Right kidney (tissue), 1 donor: ENCODE measurements around the gene ZNF609.

Experiments used
- DNase-seq: peaks from one replicate; pipeline ENCODE4 v3.0.0-alpha.2; 2016

Gene ZNF609

GRCh38 chr15:64502151-64502550 lies 41.8 kb downstream of the ZNF609 start:
- no peak for DNase-seq

DNA sequence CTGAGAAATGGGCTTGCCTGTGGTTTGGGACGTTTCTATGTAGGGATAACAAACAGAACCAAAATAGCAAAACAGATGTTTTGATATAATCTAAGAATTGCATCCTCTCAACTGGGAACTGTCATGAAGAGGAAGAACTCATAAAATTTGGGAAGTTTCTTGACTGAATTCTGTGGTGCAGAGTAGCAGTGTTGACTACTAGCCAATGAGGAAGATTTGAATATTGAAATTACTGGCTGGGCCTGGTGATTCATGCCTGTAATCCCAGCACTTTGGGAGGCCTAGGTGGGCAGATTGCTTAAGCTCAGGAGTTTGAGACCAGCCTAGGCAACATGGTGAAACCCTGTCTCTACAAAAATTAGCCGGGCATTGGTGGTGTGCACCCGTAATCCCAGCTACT lies 42.2 kb downstream of the ZNF609 start:
- DNase-seq: no peak

GRCh38 chr15:64503197-64503596 lies 42.8 kb downstream of the ZNF609 start:
- DNase-seq: peak; percentile 24

- DNase-seq: no peak
Measured at GRCh38 chr15:64503640-64504039, 43.3 kb downstream of the ZNF609 start.

DNA sequence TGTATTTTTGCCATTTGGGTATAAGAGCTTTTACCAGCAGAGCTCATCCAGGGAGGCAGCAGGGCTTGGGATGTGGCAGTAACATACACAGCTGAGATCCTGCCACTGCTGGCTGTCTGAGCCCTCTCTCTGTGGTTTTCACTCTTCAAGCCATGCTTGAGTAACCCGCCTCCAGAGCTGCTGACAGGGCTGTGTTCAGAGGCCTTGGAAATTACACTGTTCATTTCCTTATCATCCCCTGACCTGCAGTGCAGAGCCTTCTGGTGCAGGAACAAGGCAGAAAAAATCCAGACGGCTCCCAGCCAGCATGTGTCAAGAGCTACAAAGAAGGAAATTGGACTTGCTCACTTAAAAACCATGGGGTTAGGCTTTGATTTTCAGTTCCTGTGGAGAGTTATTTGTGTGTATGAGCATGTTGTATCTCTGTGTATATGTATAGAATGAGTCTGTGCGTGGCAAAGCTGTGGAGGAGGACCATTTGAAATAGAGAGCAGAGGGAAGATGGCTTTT lies 47.0 kb downstream of the ZNF609 start:
- DNase-seq: peak; percentile 49

DNA sequence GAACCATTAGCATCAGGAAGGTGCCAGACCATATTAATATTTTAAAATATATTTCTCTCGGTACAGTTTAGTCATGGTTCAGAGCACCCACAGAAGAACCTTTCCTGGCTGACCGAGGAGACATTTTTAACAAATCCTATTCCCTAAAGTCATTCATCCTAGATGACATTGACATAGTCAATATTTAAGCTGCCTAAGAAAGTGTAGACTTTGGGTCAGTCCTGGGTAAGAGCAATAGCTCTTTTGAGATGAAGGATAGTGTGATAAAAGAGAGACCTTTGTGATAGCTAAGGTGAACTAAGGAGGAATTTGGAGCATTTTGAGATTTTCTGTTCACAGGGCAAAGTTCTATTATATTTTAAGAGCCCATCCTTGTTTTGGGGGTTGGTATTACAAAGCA lies 47.5 kb downstream of the ZNF609 start:
- no peak for DNase-seq

DNA sequence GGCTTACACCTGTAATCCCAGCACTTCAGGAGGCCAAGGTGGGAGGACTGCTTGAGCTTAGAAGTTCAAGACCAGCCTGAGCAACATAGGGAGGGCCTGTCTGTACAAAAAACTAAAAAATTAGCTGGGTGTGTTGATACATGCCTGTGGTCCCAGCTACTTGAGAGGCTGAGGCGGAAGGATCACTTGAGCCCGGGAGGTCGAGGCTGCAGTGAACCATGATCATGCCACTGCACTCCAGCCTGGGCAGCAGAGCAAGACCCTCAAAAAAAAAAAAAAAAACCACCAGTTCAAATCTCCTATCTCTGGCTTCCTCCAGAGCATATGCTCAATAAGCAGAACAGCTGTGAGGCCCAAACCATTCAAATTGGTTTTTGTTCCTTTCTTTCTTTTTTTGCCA lies 53.4 kb downstream of the ZNF609 start:
- DNase-seq: no peak

DNA sequence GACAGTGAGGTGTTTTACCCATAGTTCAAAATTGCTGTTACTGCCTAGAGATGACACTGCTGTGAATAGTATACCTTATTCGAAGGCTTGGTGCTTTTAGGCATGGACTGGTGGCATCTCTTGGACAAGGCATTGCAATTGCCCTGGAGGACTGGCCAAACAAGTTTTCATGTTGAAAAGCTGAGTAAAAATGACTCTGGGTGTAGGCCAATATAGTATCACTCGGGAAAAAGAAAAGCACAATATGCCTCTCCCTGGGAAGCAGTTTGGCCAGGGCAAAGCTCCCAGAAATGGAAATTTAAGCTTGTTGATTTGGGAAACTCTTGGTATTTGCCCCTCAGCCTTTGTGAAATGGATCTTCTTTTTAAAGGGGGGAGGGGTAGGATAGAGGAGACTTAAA lies 54.8 kb downstream of the ZNF609 start:
- no peak for DNase-seq

GRCh38 chr15:64515825-64516224 lies 55.4 kb downstream of the ZNF609 start:
- no peak for DNase-seq

DNA sequence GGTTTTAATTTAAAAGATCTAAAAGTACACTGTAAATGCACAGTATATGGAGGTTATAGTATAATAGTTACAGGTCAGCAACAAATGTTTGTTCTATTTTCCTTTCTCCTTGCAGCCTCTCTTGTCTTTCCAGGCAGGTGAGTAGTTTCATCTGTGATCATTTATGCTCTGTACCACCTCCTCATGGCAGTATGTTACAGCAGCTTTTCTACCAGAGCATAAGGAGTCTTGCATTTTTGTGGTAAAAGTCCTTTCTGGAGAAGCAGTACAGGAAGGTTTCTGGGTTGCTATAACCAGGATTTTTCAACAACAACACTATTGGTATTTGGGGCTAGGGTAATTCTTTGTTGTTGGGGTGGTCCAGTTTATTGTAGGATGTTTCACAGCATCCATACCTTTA lies 59.5 kb downstream of the ZNF609 start:
- DNase-seq: no peak

DNA sequence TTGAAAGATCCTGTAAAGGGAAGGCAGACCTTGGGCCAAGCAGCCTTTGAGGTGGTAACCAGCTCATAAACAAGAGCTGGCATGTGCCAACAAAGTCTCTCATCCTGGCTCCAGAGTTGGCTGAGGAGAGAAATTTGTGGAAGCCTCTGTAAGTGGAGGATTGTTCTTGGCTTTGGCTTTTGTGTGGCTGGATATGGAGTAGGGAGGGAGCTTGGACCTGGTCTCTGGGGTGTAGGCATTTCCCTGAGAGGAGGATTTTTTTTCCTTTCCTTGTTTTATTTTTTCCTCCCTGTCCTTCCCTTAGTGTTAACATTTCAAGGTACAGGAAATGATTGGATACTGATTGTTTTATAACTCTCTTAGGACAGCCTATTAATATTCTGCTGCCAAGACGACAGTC lies 60.8 kb downstream of the ZNF609 start:
- no peak for DNase-seq

DNA sequence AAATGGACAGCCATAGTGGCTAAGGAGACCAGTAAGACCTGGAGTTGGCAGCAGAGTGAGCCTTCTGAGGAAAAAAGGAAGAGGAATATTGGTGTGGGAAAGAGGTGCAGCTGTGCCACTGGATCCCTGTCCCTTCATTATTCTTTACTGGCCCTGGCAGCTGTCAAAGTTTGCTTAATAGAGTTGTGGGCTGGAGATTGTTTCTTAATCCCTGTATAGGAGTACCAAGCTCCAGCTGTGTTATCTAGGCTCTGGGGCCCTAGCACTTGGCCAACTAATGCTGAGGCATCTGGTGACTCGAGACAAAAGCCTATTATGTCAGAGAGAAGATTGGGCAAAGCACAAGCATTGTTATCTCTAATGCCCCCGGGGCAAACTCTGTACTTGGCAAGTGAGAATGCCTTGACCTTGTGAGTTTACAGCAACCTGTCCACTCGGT lies 61.4 kb downstream of the ZNF609 start:
- no peak for DNase-seq

DNA sequence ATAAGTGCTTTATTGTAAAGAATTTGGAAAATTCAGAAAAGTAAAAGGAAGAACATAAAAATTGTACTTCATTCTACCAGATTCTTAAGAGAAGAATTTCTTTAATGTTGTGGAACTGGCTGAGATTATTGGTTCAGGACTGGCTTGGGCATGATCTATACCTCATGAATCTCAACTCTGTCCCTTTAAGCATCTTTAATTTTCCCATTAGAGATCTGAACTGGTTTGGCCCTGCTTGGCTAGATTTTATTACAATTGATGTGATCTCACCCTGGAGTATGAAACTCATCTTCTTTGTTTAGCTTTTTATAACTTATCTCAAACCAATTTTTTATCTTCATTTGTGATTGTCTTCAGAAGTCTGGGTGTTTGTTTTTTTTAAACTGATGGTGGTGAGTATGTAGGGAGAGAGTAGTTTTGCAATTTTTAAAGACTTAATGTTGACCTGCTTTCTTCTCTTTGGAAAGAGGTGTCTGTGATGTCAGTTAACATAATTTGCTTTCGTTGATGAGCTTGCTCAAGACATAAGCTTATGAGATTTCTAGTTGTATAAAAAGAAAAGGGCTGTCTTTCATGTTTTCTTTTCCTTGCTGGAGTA lies 61.9 kb downstream of the ZNF609 start:
- no peak for DNase-seq

DNA sequence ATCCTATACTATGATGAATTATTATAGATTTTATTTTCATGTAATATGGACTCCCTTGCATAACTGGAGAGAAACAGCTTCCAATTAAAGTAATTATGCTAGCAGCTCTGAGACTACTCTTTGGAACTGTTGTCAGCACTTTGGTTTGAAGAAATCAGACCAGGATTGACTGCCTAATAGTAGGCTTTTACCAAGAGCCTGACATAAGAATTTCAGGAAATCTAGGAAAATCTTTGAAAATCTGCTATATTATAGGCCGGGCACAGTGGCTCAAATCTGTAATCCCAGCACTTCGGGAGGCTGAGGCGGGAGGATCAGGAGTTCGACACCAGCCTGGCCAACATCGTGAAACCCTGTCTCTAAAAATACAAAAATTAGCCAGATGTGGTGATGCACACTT lies 62.9 kb downstream of the ZNF609 start:
- no peak for DNase-seq

GRCh38 chr15:64524778-64525177 lies 64.4 kb downstream of the ZNF609 start:
- DNase-seq: no peak

- DNase-seq: no peak
Measured at GRCh38 chr15:64525828-64526530, 65.6 kb downstream of the ZNF609 start.

DNA sequence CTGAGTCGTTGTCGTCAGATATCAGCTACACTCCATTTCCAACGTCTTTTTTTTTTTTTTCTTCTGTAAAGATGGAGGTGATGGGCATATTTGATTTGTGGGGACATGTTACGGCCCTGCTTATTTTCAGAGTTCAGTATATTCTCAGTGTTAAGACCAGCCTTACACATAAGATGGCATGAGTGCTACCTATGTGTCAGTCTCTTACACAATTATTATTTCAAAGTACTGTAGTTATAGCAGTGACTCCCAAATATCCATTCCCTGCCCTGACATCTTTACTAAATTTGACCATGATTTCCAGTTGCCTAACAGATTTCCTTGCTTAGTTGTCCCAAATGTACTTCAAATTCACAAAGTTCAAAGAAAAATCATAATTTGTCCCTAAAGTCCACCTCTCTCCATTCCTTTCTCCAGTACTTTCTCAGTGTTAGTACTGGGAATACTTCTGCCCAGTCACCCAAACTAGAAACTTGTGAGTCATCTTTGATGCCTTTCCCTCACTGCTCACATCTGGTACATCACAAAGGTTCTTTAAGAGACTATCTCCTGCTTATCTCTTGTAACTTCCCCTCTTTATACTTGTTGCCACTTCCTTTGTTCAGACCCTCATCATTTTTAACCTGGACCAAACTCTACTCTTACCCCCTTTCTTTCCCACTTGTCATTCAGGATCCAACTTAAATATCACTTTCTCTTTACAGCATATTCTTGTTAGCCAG lies 67.0 kb downstream of the ZNF609 start:
- DNase-seq: no peak

GRCh38 chr15:64528871-64529270 lies 68.5 kb downstream of the ZNF609 start:
- no peak for DNase-seq

DNA sequence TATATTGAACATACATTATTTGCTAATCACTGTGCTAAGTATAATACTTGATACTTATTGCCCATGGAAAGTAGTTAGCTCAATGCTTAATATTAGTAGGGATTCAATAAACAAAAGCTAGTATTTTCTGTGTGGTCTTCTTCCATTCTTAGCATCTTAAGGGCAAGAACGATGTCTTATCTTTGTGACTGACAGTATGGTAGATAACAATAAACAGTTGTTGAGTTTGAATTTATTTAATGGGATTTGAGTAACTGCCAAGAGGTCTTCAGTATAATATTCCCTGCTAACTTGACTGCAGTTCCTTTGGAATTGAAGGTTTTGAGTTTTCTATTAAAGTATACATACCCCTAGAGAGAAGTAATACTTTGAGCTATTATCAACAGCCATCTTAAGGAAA lies 70.1 kb downstream of the ZNF609 start:
- DNase-seq: no peak

- no peak for DNase-seq
Measured at GRCh38 chr15:64530918-64531317, 70.5 kb downstream of the ZNF609 start.

DNA sequence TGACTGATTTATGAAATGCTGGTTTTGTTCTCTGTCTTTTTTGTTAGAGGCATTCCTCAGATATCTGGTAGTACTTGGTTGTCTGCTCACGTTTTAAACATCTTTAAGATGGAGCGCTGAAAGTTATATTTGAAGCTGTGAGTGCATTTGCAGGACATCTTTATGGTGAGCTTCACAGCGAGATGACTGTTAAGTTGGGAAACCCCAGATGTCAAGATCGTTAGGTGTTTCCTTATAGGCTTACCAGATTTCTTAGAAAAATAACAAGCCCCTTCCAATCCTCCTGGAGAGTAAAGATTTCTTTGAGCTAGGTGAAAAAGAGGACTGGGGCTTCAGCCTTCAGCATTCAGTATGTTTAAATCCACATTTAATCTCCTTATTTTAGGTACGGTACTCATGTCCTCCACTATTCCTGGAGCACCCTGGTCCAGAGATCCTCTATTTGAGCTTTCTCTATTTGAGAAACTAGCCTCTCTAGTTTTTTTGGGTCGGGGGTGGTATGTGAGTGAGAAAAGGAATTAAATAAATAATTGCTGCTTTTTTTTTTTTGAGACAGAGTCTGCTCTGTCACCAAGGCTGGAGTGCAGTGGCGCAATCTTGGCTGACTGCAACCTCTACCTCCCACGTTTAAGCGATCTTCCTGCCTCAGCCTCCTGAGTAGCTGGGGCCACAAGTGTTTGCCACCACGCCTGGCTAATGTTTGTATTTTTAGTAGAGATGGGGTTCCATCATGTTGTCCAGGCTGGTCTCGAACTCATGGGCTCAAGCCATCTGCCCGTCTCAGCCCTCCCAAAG lies 72.3 kb downstream of the ZNF609 start:
- no peak for DNase-seq

- no peak for DNase-seq
Measured at GRCh38 chr15:64535460-64536243, 75.3 kb downstream of the ZNF609 start.
